ENCODE measurements around the gene TECPR2.
"Not testable (repeated sequence)": the region's sequence is repeated elsewhere in the genome, so short reads cannot be mapped to it uniquely, and the experiment has no call there.

TECPR2 gene

GRCh38 chr14:102518063-102518648 is 155.4 kb downstream of the TECPR2 start:
- ChIA-PET POLR2A (no interaction called here), CTCF (interaction anchor here (0.5 to 3.9 kb wide), 16 partner anchors 8 to 556 kb away, joined by 3 to 60 read pairs (median 4); partner anchors contain the start of gene ANKRD9)
- TF ChIP-seq, protein P1, sequence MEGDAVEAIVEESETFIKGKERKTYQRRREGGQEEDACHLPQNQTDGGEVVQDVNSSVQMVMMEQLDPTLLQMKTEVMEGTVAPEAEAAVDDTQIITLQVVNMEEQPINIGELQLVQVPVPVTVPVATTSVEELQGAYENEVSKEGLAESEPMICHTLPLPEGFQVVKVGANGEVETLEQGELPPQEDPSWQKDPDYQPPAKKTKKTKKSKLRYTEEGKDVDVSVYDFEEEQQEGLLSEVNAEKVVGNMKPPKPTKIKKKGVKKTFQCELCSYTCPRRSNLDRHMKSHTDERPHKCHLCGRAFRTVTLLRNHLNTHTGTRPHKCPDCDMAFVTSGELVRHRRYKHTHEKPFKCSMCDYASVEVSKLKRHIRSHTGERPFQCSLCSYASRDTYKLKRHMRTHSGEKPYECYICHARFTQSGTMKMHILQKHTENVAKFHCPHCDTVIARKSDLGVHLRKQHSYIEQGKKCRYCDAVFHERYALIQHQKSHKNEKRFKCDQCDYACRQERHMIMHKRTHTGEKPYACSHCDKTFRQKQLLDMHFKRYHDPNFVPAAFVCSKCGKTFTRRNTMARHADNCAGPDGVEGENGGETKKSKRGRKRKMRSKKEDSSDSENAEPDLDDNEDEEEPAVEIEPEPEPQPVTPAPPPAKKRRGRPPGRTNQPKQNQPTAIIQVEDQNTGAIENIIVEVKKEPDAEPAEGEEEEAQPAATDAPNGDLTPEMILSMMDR (IDR thresholded peaks at IDR 0.05; ENCODE audit: insufficient read depth, low read length, missing control alignments), result no peak
- no peak overlapping the region; the same call in 1 of the 2 replicates for H3K4me3 ChIP-seq (ENCODE audit: low read depth, low read length)
- DNase-seq (ENCODE audit: low read depth, low spot score), result no peak

DNA sequence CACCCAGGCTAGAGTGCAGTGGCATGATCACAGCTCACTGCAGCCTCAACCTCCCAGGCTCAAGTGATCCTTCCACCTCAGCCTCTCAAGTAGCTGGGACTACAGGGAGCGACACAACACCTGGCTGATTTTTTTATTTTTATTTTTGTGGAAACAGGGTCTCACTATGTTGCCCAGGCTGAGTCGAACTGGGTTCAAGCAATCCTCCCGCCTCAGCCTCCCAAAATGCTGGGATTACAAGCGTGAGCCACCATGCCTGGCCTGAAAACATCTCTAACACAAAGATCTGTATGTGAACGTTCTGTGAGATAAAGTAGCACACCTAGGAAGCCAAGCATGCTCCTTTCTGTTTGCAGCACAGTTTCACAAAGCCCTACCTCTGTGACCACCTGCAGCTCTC is 157.0 kb downstream of the TECPR2 start:
- ChIA-PET POLR2A (interaction anchor here (0.7 kb wide), 1 partner anchor 128 kb away, joined by 3 read pairs; no protein-coding TSS in a partner anchor), CTCF (interaction anchor here (0.9 to 3.9 kb wide), 2 partner anchors 81 to 416 kb away, joined by 3 to 60 read pairs; no protein-coding TSS in a partner anchor)
- not testable (repeated sequence) for DNase-seq (ENCODE audit: low read depth, low spot score); H3K4me3 ChIP-seq (ENCODE audit: low read depth, low read length)

GRCh38 chr14:102523200-102523568 is 160.4 kb downstream of the TECPR2 start:
- ChIA-PET POLR2A (no interaction called here), CTCF (interaction anchor here (0.9 to 4.0 kb wide), 11 partner anchors 8 to 425 kb away, joined by 3 to 33 read pairs (median 15); partner anchors contain the start of gene ANKRD9)
- DNase-seq (ENCODE audit: low read depth, low spot score), result no peak
- no peak overlapping the region for H3K4me3 ChIP-seq (ENCODE audit: low read depth, low read length)
- TF ChIP-seq, protein P1 (IDR thresholded peaks at IDR 0.05; ENCODE audit: insufficient read depth, low read length, missing control alignments), result no peak

GRCh38 chr14:102523569-102524450 is 161.1 kb downstream of the TECPR2 start:
- POLR2A ChIA-PET, result no interaction called here
- DNase-seq (ENCODE audit: low read depth, low spot score), result no peak
- peak overlapping the region; percentile 32 for H3K4me3 ChIP-seq (ENCODE audit: low read depth, low read length)
- CTCF ChIA-PET, result interaction anchor here (0.7 to 4.0 kb wide), 30 partner anchors 9 to 426 kb away, joined by 3 to 33 read pairs (median 5); partner anchors contain the start of gene ANKRD9
- TF ChIP-seq, protein P1 (IDR thresholded peaks at IDR 0.05; ENCODE audit: insufficient read depth, low read length, missing control alignments), result no peak

- ChIA-PET CTCF (interaction anchor here (0.5 to 4.0 kb wide), 39 partner anchors 9 to 178 kb away, joined by 3 to 33 read pairs (median 4); partner anchors contain the start of gene ANKRD9), POLR2A (interaction anchor here (0.7 to 1.4 kb wide), 2 partner anchors 55 to 67 kb away, joined by 3 to 5 read pairs; no protein-coding TSS in a partner anchor)
- peak; percentile 78 for DNase-seq (ENCODE audit: low read depth, low spot score)
- TF ChIP-seq, protein P1 (IDR thresholded peaks at IDR 0.05; ENCODE audit: insufficient read depth, low read length, missing control alignments), result peak; percentile 99
- H3K4me3 ChIP-seq (ENCODE audit: low read depth, low read length), result peak overlapping the region; percentile 73
Observed at GRCh38 chr14:102524451-102525218, 161.9 kb downstream of the TECPR2 start.

DNA sequence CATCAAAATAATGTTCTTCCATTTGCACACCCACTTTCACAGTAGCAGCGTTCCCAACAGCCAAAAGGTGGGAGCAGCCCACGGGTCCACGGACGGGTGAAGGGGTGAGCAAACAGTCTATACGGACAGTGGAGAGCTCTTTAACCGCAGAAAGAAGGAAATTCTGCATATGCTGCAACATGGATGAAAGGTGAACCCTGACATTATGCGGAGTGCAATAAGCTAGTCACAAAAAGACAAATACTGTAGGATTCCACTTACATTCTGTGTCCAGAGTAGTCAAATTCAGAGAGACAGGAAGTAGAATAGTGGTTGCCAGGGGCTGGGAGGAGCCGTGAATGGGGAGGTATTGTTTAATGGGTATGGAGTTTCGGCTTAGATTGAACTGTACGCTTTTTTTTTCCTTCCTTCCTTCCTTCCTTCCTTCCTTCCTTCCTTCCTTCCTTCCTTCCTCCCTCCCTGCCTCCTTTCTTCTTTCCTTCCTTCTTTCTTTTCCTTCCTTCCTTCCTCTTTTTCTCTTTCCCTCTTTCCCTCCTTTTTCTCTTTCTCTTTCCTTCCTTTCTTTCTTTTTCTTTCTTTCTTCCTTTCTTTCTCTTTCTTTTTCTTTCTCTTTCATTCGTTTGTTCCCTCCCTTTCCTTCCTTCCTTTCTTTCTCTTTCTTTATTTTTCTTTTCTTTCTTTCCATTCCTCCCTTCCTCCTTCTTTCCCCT is 162.6 kb downstream of the TECPR2 start:
- no peak for DNase-seq (ENCODE audit: low read depth, low spot score)
- peak overlapping the region; percentile 73 for H3K4me3 ChIP-seq (ENCODE audit: low read depth, low read length)
- ChIA-PET POLR2A (interaction anchor here (0.7 to 1.4 kb wide), 2 partner anchors 54 to 66 kb away, joined by 3 to 5 read pairs; no protein-coding TSS in a partner anchor), CTCF (interaction anchor here (0.5 to 4.0 kb wide), 35 partner anchors 8 to 169 kb away, joined by 3 to 33 read pairs (median 5); partner anchors contain the start of gene ANKRD9)
- TF ChIP-seq, protein P1 (IDR thresholded peaks at IDR 0.05; ENCODE audit: insufficient read depth, low read length, missing control alignments), result no peak

Data from AG04449 (cell line).